ENCODE data around the gene RNF222. TPM values are rescaled to one million over a fixed set of nuclear protein-coding genes. Genes with fewer than 3 reads are reported as not detected.

RNF222 gene
- polyA plus RNA-seq, 2 of the 4 experiments (the other 2 are of a cell fraction) = not detected

DNA sequence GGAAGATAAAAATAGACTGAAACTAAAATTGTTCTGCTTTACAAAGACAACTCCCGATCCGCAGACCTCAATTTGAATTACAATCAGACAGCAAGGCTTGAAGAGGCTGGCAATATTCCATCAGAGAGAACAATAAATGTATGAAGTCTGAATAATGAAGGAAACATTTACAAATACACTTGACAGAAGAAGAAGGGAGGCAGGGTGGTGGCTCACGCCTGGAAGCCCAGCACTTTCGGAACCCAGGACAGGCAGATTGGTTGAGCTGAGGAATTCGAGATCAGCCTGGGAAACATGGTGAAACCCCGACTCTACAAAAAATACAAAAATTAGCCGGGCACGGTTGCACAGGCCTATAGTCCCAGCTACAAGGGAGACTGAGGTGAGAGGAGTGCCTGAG is 43.4 kb downstream of the RNF222 start:
- Histone ChIP-seq H3K4me1 (no peaks in the 10 kb centered on the region), H3K4me3 (no peak overlapping the region), H3K4me2 (no peak overlapping the region), H3K9me3 (no peaks in the 10 kb centered on the region), H3K27ac (no peak overlapping the region)
- CTCF ChIA-PET = interaction anchor here (1.0 to 1.4 kb wide), 2 partner anchors 15 to 23 kb away, joined by 4 read pairs; partner anchors contain the start of gene KRABD2
- POLR2A ChIA-PET = no interaction called here
- DNase-seq (ENCODE audit: low read depth in 1 of 2, low spot score in 1 of 2) (no peak), FAIRE-seq (no peak), ATAC-seq (no peak)
- no peak for TF ChIP-seq NFE2L2 (conservative IDR thresholded peaks at IDR 0.05; ENCODE audit: low read length)
- TF ChIP-seq, protein P1, sequence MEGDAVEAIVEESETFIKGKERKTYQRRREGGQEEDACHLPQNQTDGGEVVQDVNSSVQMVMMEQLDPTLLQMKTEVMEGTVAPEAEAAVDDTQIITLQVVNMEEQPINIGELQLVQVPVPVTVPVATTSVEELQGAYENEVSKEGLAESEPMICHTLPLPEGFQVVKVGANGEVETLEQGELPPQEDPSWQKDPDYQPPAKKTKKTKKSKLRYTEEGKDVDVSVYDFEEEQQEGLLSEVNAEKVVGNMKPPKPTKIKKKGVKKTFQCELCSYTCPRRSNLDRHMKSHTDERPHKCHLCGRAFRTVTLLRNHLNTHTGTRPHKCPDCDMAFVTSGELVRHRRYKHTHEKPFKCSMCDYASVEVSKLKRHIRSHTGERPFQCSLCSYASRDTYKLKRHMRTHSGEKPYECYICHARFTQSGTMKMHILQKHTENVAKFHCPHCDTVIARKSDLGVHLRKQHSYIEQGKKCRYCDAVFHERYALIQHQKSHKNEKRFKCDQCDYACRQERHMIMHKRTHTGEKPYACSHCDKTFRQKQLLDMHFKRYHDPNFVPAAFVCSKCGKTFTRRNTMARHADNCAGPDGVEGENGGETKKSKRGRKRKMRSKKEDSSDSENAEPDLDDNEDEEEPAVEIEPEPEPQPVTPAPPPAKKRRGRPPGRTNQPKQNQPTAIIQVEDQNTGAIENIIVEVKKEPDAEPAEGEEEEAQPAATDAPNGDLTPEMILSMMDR (IDR thresholded peaks at IDR 0.05) = no peak
- no peak for TF ChIP-seq HOXB5 (CRISPR knock-in tag; IDR thresholded peaks at IDR 0.05)
- 77% methylated on average over 8 of the region's 8 CpGs for WGBS (ENCODE audit: missing lambda C conversion rate)

DNA sequence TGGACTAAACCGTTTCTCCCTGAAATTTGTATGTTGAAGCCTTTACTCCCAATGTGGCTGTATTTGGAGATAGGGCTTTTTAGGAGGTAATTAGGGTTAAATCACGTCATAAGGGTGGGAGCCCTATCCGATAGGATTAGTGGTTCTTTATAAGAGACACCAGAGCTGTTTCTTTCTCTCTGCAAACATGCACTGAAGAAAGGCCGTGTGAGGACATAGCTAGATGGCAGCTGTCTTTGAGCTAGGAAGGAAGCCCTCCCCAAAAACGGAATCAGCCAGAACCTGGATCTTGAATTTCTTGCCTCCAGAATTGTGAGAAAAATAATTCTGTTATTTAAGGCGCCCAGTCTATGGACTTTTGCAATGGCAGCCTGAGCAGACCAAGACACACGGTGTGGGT is 43.9 kb downstream of the RNF222 start:
- no peak for TF ChIP-seq RARB (CRISPR knock-in tag; IDR thresholded peaks at IDR 0.05)
- no peak for TF ChIP-seq HOXB5 (CRISPR knock-in tag; IDR thresholded peaks at IDR 0.05)
- TF ChIP-seq CBX2 (IDR thresholded peaks at IDR 0.05; ENCODE audit: borderline replicate concordance, low read depth) = no peak
- no peak for TF ChIP-seq ZNF302 (CRISPR knock-in tag; IDR thresholded peaks at IDR 0.05)
- TF ChIP-seq, protein P2, sequence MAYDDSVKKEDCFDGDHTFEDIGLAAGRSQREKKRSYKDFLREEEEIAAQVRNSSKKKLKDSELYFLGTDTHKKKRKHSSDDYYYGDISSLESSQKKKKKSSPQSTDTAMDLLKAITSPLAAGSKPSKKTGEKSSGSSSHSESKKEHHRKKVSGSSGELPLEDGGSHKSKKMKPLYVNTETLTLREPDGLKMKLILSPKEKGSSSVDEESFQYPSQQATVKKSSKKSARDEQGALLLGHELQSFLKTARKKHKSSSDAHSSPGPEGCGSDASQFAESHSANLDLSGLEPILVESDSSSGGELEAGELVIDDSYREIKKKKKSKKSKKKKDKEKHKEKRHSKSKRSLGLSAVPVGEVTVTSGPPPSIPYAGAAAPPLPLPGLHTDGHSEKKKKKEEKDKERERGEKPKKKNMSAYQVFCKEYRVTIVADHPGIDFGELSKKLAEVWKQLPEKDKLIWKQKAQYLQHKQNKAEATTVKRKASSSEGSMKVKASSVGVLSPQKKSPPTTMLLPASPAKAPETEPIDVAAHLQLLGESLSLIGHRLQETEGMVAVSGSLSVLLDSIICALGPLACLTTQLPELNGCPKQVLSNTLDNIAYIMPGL (CRISPR knock-in tag; IDR thresholded peaks at IDR 0.05; ENCODE audit: borderline replicate concordance) = no peak
- no peak for TF ChIP-seq KDM1A (IDR thresholded peaks at IDR 0.05; ENCODE audit: low read depth)
- no peak for TF ChIP-seq RCOR1 (IDR thresholded peaks at IDR 0.05; ENCODE audit: low read depth, low read length)
- TF ChIP-seq EHF (CRISPR knock-in tag; IDR thresholded peaks at IDR 0.05) = no peak
- TF ChIP-seq, protein P3, sequence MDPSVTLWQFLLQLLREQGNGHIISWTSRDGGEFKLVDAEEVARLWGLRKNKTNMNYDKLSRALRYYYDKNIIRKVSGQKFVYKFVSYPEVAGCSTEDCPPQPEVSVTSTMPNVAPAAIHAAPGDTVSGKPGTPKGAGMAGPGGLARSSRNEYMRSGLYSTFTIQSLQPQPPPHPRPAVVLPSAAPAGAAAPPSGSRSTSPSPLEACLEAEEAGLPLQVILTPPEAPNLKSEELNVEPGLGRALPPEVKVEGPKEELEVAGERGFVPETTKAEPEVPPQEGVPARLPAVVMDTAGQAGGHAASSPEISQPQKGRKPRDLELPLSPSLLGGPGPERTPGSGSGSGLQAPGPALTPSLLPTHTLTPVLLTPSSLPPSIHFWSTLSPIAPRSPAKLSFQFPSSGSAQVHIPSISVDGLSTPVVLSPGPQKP (IDR thresholded peaks at IDR 0.05; ENCODE audit: low read depth, low read length) = no peak
- TF ChIP-seq CBX8 (IDR thresholded peaks at IDR 0.05) = no peak
- no peak for TF ChIP-seq PHF8 (IDR thresholded peaks at IDR 0.05; ENCODE audit: borderline replicate concordance, low read depth)
- TF ChIP-seq SREBF2 (IDR thresholded peaks at IDR 0.05) = no peak
- 59% methylated on average over 7 of the region's 7 CpGs for WGBS (ENCODE audit: missing lambda C conversion rate)
- FAIRE-seq (no peak), ATAC-seq (no peak), DNase-seq (ENCODE audit: low read depth in 1 of 2, low spot score in 1 of 2) (no peak)
- ChIA-PET CTCF (interaction anchor here (1.0 kb wide), 2 partner anchors 8 to 23 kb away, joined by 3 to 4 read pairs; partner anchors contain the start of gene KRABD2), POLR2A (no interaction called here)
- Histone ChIP-seq H3K4me1 (no peaks in the 10 kb centered on the region), H3K4me2 (no peak overlapping the region), H3K27ac (no peak overlapping the region), H3K9me3 (no peaks in the 10 kb centered on the region), H3K4me3 (no peak overlapping the region)

DNA sequence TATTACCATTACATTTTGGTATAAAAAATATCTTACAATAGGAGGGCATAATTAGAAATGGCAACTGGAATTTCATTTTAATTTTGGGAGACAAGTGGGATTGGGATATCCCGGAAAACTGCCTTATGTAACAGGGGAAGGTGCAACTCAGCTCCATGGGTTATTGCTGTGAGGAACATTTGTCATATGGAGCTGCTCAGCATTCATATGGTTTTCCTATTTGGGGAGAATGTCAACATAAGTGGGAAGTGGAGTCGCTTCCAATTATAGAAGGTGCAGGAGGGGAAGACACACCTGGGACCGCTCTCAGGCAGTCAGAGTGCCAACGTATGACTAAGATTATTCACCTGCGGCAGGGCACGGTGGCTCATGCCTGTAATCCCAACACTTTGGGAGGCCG is 47.3 kb downstream of the RNF222 start:
- Histone ChIP-seq H3K9me3 (no peaks in the 10 kb centered on the region), H3K4me1 (no peaks in the 10 kb centered on the region), H3K27ac (no peak overlapping the region), H3K4me2 (no peak overlapping the region), H3K4me3 (no peak overlapping the region)
- ChIA-PET CTCF (interaction anchor here (0.7 kb wide), 1 partner anchor 18 kb away, joined by 3 read pairs; no protein-coding TSS in a partner anchor), POLR2A (no interaction called here)
- ATAC-seq (no peak), DNase-seq (ENCODE audit: low read depth in 1 of 2, low spot score in 1 of 2) (no peak), FAIRE-seq (no peak)
- WGBS (ENCODE audit: missing lambda C conversion rate) = 43% methylated on average over 7 of the region's 7 CpGs
- TF ChIP-seq CHD2 (IDR thresholded peaks at IDR 0.05; ENCODE audit: low read length, partially characterized antibody) = no peak
- no peak for TF ChIP-seq EHMT2 (IDR thresholded peaks at IDR 0.05; ENCODE audit: low read depth)
- TF ChIP-seq, protein P2 (CRISPR knock-in tag; IDR thresholded peaks at IDR 0.05; ENCODE audit: borderline replicate concordance) = no peak
- TF ChIP-seq, protein P1 (IDR thresholded peaks at IDR 0.05) = no peak
- TF ChIP-seq, protein P4, sequence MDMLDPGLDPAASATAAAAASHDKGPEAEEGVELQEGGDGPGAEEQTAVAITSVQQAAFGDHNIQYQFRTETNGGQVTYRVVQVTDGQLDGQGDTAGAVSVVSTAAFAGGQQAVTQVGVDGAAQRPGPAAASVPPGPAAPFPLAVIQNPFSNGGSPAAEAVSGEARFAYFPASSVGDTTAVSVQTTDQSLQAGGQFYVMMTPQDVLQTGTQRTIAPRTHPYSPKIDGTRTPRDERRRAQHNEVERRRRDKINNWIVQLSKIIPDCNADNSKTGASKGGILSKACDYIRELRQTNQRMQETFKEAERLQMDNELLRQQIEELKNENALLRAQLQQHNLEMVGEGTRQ (IDR thresholded peaks at IDR 0.05) = no peak
- no peak for TF ChIP-seq RFX5 (IDR thresholded peaks at IDR 0.05)
- no peak for TF ChIP-seq POLR2AphosphoS2 (conservative IDR thresholded peaks at IDR 0.05; ENCODE audit: low read length)
- TF ChIP-seq MYC (IDR thresholded peaks at IDR 0.05; ENCODE audit: borderline replicate concordance, low read length) = no peak
- no peak for TF ChIP-seq FOSB (CRISPR knock-in tag; IDR thresholded peaks at IDR 0.05)
- TF ChIP-seq RAD21 (conservative IDR thresholded peaks at IDR 0.05 in 1 of 2, IDR thresholded peaks at IDR 0.05 in 1 of 2) = no peak
- no peak for TF ChIP-seq RARB (CRISPR knock-in tag; IDR thresholded peaks at IDR 0.05)
- TF ChIP-seq JUNB (IDR thresholded peaks at IDR 0.05) = no peak
- no peak for TF ChIP-seq RNF2 (IDR thresholded peaks at IDR 0.05; ENCODE audit: borderline replicate concordance, low read depth)
